ENCODE results near the gene AUNIP.

- TF ChIP-seq POLR2A (IDR thresholded peaks at IDR 0.05; ENCODE audit: low read length) = no peak
- TF ChIP-seq GATA1 (IDR thresholded peaks at IDR 0.05; ENCODE audit: low read depth, low read length) = no peak
Measured at GRCh38 chr1:25797939-25798338, 61.3 kb downstream of the AUNIP start.
